ENCODE measurements around the gene MRM1.

The MRM1 gene

GRCh38 chr17:36601303-36602029 is at the start of gene MRM1:
MRM1 (plus strand) TSS chr17:36601583; CDS start chr17:36601811, 228 bp downstream.
- peak; percentile 94 for DNase-seq

GRCh38 chr17:36553459-36553858 is 47.9 kb upstream of the MRM1 start:
- no peak for DNase-seq

GRCh38 chr17:36566081-36566480 is 35.3 kb upstream of the MRM1 start:
- DNase-seq = no peak

- no peak for DNase-seq
Observed at GRCh38 chr17:36575028-36575427, 26.4 kb upstream of the MRM1 start.

GRCh38 chr17:36576793-36577192 is 24.6 kb upstream of the MRM1 start:
- no peak for DNase-seq

GRCh38 chr17:36578671-36579070 is 22.7 kb upstream of the MRM1 start:
- DNase-seq = no peak

GRCh38 chr17:36583787-36584186 is 17.6 kb upstream of the MRM1 start:
- no peak for DNase-seq

GRCh38 chr17:36586138-36586537 is 15.2 kb upstream of the MRM1 start:
- DNase-seq = no peak

GRCh38 chr17:36590082-36590481 is 11.3 kb upstream of the MRM1 start:
- no peak for DNase-seq

GRCh38 chr17:36591434-36592315 is 9.7 kb upstream of the MRM1 start, which contains the start of gene DHRS11:
DHRS11 (plus strand) TSS chr17:36591879; CDS start chr17:36592010, 131 bp downstream.
- DNase-seq = peak; percentile 90

GRCh38 chr17:36592316-36592715 is 9.1 kb upstream of the MRM1 start:
- peak; percentile 48 for DNase-seq

GRCh38 chr17:36592716-36593321 is 8.6 kb upstream of the MRM1 start:
- no peak for DNase-seq

- no peak for DNase-seq
Observed at GRCh38 chr17:36593656-36594316, 7.6 kb upstream of the MRM1 start.

GRCh38 chr17:36594626-36595401 is 6.6 kb upstream of the MRM1 start:
- no peak for DNase-seq

GRCh38 chr17:36597226-36597625 is 4.2 kb upstream of the MRM1 start:
- DNase-seq = no peak

GRCh38 chr17:36597866-36598777 is 3.3 kb upstream of the MRM1 start:
- DNase-seq = no peak

- no peak for DNase-seq
Observed at GRCh38 chr17:36598951-36599401, 2.4 kb upstream of the MRM1 start.

- no peak for DNase-seq
Observed at GRCh38 chr17:36599546-36600250, 1.7 kb upstream of the MRM1 start.

- no peak for DNase-seq
Observed at GRCh38 chr17:36600465-36600864, 918 bp upstream of the MRM1 start.

- no peak for DNase-seq
Observed at GRCh38 chr17:36600936-36601302, 464 bp upstream of the MRM1 start.

Measured in stimulated activated CD4-positive, alpha-beta T cell treated with anti-CD3 and anti-CD28 coated beads, Interleukin-15, amount 100 ng/mL, for 24 hours (primary cell).